ENCODE data around the gene NFIL3. TPM values are rescaled to one million over a fixed set of nuclear protein-coding genes. Genes with fewer than 3 reads are reported as not detected.

NFIL3 gene
- total RNA-seq, 1 experiment from 2014 or later, result 13.3 TPM

GRCh38 chr9:91364702-91365101, 58.9 kb downstream of the NFIL3 start:
- CTCF ChIA-PET, result no interaction called here
- Histone ChIP-seq H3K36me3 (ENCODE audit: control insufficient read depth, insufficient read depth, low read length) (peaks cover 7% of the 10 kb centered on the region; the same call in 1 of the 2 replicates), H3K4me3 (ENCODE audit: low read depth in 2 of 2, low read length in 2 of 2) (no peak overlapping the region), H3K27ac (ENCODE audit: low read length) (no peak overlapping the region), H3K27me3 (ENCODE audit: control insufficient read depth, insufficient read depth, low read length) (no peaks in the 10 kb centered on the region), H3K4me1 (ENCODE audit: control insufficient read depth, insufficient read depth, low read length) (peaks cover 5% of the 10 kb centered on the region), H3K9me3 (ENCODE audit: control insufficient read depth, insufficient read depth, low read depth, low read length) (no peaks in the 10 kb centered on the region)
- no peak for TF ChIP-seq TCF7L2 (IDR thresholded peaks at IDR 0.05; ENCODE audit: low read depth, low read length)
- no peak for TF ChIP-seq POLR2AphosphoS5 (IDR thresholded peaks at IDR 0.05; ENCODE audit: low read depth, low read length)
- no peak for TF ChIP-seq REST (IDR thresholded peaks at IDR 0.05; ENCODE audit: insufficient read depth in 1 of 2, low read depth in 2 of 2, low read length in 1 of 2)
- TF ChIP-seq SIN3A (IDR thresholded peaks at IDR 0.05; ENCODE audit: borderline replicate concordance, insufficient read depth, low read depth, low read length), result no peak
- TF ChIP-seq CTCF (IDR thresholded peaks at IDR 0.05), result no peak
- in situ Hi-C loops (cut with HindIII; ENCODE audit: low pct_unique_long_range_greater_than_20kb, low sequenced_read_pairs) (no loop called here), intact Hi-C loops (cut with micrococcal nuclease; ENCODE audit: unreplicated experiment) (no loop called here)
- POLR2A ChIA-PET, result no interaction called here
- ATAC-seq, result no peak
- BruUV-seq (replicated peaks), result no TSS peak
- no peak for DNase-seq (ENCODE audit: low read depth, low spot score)

GRCh38 chr9:91364005-91364404, 59.6 kb downstream of the NFIL3 start:
- intact Hi-C loops (cut with micrococcal nuclease; ENCODE audit: unreplicated experiment), result no loop called here
- Histone ChIP-seq H3K36me3 (ENCODE audit: control insufficient read depth, insufficient read depth, low read length) (peaks cover 7% of the 10 kb centered on the region; the same call in 1 of the 2 replicates), H3K27ac (ENCODE audit: low read length) (no peak overlapping the region), H3K4me3 (ENCODE audit: low read depth in 2 of 2, low read length in 2 of 2) (no peak overlapping the region), H3K4me1 (ENCODE audit: control insufficient read depth, insufficient read depth, low read length) (peaks cover 5% of the 10 kb centered on the region), H3K27me3 (ENCODE audit: control insufficient read depth, insufficient read depth, low read length) (no peaks in the 10 kb centered on the region), H3K9me3 (ENCODE audit: control insufficient read depth, insufficient read depth, low read depth, low read length) (no peaks in the 10 kb centered on the region)
- TF ChIP-seq REST (IDR thresholded peaks at IDR 0.05; ENCODE audit: insufficient read depth in 1 of 2, low read depth in 2 of 2, low read length in 1 of 2) (no peak), POLR2AphosphoS5 (IDR thresholded peaks at IDR 0.05; ENCODE audit: low read depth, low read length) (no peak), CTCF (IDR thresholded peaks at IDR 0.05) (no peak), SIN3A (IDR thresholded peaks at IDR 0.05; ENCODE audit: borderline replicate concordance, insufficient read depth, low read depth, low read length) (no peak), TCF7L2 (IDR thresholded peaks at IDR 0.05; ENCODE audit: low read depth, low read length) (no peak)
- DNase-seq (ENCODE audit: low read depth, low spot score) (no peak), ATAC-seq (no peak)
- BruUV-seq (replicated peaks), result no TSS peak
- CTCF ChIA-PET, result no interaction called here
- POLR2A ChIA-PET, result no interaction called here
- in situ Hi-C loops (cut with HindIII; ENCODE audit: low pct_unique_long_range_greater_than_20kb, low sequenced_read_pairs), result no loop called here

Measured in Panc1 (cell line).